ENCODE data around the gene CACNA1I.

CACNA1I gene

DNA sequence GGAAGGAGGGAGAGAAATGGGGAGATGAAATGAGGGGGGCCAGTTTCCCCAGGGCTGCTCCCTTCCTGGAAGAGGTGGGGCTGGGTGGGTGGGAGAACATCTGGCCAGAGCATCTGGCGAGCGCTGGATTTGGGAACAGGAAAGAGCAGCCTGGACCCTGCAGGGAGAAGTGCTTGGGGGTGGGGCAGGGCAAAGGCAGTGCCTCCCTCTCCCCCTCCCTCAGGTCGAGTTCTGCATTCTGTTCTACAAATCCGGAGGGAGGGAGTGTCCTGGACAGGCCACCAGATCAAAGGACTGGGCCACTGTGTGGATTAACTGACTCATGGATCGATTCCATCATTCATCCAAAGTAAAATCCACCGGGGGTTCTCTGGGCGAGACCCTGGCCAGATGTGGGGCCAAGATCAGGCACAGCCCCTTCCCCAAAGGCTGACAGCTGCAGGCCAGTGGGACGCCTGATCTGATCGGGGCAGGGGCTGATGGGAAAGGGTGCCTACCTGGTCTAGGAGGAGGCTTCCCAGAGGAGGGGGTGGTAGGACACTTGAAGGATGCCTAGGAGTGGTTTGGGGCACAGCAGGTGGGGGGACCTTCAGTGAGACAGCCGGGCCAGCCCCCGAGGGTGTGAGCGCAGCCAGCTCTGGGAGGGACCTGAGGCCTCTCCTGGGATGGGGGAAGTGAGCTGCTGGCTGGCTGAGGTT lies 57.5 kb downstream of the CACNA1I start:
- no peak for DNase-seq

DNA sequence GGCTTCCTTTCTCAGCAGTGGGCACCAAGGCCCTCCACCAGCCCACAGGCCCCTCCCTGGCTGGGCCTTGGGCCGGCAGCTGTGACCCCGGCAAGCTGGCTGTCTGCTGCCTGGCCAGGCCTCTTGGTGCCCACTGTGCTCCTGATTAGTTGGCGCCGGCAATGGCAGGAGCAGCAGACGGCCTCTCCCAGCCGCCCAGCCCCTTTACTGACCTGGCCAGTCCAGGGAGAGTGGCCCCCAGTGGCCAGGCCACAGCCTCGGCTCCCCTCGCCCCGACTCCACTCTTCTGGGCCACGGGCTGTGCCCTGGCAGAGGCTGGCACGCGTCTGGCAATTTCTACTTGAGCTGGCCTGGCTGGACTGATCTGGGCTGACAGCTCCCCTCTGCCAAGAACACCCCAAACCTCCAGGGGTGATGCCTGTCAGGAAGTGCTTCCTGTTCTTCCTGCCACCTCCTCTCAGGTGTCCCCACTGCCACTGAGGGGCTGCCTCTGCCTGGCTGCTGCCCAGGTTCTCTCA lies 58.1 kb downstream of the CACNA1I start:
- no peak for DNase-seq

DNA sequence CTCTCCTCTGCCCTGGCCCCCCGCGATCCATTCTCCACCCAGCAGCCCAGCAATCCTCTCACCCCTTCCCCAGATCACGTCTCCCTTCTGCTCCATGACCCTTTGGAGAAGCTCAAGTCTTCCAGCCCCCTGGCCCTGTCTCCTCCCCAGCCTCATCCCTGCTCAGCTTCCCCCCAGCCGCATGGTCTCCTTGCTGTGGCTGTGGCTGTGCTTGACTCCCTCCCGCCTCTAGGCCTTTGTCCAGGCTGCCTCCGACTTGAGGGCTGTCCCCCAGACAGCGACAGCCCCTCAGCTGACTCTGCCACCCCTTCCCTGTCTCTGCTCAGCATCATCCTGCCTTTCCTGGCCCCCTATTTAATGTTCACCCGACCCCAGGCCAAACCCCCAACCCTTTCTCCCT lies 59.3 kb downstream of the CACNA1I start:
- DNase-seq, result no peak

DNA sequence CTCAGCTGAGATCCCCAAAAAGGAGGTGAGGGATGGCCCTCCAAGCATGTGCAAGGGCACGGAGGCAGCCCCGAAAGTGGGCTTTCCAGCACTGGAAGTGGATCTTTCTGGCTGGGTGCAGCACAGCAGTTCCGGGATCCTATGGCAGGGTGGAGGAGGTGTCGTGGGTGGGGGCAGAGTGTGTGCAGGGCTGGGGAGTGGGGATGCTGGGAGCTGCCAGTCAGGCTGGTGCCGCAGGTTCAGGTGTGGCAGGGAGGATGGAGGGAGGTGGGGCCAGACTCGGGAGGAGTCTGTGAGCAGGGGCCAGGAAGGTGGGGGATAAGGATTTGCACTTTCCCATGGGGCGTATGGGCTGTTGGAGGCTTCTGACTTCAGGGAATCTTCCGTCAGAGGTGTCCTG lies 60.2 kb downstream of the CACNA1I start:
- DNase-seq, result no peak

DNA sequence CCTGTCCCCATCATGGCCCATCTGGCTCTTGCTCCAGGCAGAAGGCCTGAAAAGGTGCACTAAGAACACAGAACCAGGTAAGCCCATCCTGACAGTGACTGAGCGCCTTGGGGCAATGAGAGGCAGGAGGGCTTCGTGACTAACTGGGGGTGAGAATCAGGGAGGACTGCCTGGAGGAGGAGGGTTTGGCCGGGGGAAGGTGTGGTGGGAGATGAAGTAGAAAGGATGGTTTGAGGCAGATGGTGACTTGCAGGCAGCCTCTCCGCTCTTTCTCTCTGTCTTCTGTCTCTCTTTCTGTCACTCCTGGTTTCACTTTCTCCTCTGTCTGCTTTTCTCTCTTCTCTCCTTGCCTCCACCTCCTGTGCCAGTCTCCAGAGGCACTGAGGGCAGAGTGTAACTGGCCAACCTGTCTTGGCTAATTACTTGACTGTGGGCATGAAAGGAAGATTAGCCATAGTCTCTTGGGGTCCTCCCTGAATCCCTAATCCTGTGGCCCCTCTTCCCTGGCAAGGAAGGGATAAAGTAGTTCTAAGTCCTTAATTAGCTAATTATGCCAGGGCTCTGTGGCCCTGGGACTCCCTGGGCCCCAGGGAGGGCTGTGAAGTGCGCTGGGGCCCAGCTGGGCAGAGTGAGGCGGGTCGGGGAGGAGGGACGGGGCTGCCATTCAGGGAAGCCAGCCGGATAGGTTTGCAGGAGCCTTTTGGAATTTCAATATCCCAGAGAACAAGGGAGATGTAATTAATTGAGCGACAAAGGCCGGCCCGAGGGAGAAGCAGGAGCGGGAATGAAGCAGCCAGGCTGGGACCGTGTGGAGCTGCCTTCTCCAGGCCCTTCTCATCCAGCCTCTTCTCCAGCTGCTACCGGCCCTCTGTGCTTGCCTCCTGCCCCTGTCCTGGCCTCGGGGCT lies 61.1 kb downstream of the CACNA1I start:
- DNase-seq, result no peak

DNA sequence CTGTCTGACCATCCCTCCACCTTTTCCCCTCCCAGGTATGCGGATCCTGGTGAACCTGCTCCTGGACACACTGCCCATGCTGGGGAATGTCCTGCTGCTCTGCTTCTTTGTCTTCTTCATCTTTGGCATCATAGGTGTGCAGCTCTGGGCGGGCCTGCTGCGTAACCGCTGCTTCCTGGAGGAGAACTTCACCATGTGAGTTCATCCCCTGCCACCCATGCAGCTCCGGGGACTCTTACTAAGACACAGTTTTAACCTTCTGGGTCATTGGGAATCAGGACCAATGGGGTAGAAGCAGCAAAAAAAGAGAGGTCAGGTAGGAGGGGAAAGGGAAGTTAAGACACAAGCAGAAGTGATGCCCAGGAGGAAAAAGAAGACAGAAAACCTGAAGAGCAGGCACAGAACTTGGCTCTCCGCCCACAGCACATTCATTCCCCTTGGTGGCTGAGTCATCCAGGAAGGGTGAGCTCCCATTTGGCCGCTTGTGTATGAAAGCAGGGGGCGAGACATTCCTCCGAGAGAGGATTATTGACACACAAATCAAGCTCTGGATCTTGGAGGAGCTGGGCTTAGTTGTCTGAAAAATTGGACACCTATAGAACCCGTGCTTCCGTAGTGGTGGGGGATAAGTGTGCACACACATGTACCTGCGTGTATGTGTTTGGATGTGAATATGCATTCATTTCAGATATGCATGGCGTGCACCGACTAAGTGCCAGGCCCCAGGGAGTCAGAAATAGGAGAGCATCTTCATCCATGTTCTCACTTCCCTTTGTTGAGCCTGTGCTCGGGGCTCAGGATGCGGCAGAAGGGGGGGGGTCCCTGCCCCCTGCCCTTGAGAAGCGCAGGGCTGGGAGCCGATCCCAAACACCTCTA lies 64.2 kb downstream of the CACNA1I start:
- no peak for DNase-seq

DNA sequence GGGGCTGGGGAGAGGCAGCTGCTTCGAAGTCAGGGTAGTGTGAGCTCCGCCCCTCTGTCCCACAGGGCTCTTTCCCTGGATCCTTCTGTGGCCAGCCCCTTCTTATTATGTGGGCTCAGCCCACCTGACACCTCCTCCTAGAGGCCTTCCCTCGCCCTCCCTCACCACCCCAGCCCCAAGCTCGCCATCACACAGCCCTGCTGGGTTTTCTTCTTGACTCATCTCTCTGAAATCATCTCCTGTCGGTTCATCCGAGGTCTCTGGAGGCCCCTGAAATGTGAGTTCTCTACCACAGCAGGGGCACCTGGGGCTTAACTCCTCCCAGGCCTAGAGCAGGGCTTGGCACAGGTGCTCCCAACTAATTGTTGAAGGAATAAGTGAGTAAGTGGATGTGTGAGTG lies 65.2 kb downstream of the CACNA1I start:
- no peak for DNase-seq

DNA sequence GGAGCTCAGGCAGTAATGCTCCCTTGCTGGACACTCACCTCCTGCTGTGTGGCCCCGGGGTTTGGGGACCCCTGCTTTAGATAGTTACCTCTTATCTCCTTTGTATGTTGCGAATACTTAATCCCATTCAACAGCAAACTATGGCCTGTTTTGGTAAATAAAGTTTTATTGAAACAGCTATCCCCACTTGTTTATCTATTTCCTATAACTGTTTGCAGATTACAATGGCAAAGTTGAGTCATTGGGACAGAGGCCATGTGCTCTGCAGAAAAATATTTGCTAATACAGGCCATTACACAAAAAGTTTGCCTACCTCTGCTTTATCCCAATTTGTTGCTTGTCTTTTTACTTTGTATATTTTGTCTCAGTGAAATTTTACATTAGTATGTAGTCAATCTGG lies 68.4 kb downstream of the CACNA1I start:
- DNase-seq, result no peak

DNA sequence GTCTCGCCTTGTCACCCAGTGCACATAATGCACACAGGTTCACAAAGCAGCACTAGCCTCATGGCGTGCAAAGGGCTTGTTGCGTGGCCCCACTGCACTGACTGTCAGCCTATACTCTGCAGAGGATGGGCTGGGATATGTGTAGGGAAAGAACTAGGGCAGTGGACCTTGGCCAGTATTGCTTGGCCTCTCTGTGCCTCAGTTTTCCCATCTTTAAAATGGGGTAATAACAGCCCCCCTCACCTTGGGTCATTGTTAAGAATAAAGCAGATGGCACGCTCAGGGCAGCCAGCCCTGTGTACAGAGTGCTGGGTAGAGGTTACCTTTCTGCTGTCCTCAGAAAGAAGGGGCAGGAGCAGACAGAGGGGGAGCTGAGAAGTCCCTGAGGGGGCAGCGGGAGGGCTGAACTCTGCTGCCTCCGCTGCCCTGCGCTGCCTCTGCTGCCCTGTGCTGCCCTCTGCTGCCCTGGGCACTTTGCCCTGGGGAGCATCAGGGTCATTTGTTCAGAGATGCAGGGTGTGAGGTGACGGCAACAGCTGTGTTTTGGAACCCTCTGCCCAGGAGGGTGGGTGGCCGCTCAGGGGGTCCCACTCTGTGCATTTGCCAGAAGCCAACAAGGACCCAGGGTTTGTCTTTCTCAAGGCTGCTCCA lies 71.2 kb downstream of the CACNA1I start:
- no peak for DNase-seq

DNA sequence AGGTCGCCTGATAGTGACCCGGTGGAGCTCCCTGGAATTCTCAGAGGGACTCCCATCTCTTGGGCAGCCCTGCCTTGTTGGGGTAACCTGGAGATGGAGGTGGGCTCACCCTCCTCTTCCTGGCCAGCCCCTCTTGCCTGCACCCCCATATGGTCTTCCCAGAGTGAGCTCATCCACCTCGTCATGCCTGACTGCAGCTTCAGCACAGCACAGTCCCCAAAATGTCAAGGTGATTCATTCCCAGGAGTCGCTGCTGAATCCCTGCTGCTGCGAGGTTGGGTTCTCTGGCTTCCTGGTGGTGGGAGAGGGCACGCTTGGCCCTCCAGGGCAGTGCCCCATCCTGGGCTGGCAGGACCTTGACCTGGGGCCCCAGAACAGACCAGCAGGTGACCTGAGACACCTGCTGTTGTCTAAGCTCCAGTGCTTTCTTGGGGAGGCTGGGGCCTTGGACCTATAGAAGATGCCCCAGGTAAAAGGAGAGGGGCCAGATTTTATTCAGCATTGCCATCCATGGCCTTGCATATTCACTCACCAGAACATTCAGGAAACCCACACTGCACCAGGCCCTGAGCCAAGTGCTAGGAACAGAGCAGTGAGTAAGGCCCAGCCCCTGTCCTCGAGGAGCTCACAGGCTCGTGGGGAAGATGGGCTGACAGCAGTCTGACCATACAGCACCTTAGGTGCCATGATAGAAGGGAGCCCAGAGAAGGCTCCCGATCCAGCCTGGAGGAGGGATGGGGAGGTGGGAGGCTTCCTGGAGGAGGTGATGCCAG lies 72.9 kb downstream of the CACNA1I start:
- no peak for DNase-seq

DNA sequence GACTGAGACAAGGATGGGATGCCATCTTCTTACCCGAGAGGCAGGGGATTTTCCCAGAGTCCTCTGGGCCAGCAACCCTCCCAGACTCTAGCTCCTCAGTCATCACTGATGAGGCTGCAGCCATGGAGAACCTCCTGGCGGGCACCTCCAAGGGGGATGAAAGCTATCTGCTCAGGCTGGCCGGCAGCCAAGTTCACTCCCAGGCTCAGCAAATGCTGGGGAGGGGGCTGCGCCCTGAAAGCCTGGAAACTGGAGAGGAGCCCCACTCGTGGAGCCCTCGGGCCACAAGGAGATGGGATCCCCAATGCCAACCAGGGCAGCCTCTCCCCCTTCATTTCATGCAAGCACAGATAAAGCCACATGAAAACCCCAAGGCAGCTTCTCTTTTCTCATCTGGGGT lies 75.0 kb downstream of the CACNA1I start:
- DNase-seq, result no peak

DNA sequence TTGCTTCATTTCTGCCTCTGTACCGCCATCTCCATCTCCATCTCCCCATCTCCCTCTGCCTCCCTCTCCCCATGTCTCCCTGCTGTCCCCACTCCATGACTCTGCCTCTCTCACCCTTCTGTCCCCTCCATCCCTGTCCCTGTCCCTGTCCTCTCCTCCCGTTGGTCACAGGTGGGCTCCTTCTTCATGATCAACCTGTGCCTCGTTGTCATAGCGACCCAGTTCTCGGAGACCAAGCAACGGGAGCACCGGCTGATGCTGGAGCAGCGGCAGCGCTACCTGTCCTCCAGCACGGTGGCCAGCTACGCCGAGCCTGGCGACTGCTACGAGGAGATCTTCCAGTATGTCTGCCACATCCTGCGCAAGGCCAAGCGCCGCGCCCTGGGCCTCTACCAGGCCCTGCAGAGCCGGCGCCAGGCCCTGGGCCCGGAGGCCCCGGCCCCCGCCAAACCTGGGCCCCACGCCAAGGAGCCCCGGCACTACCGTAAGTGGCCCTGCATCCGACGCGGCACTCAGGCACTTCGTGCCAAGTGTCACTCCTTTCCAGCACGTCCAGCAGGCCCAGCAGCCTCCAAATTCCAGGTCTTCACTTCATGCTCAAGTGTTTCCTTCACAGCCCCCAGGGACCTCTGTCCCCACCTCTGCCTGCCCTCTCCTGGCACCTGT lies 76.0 kb downstream of the CACNA1I start:
- no peak for DNase-seq

DNA sequence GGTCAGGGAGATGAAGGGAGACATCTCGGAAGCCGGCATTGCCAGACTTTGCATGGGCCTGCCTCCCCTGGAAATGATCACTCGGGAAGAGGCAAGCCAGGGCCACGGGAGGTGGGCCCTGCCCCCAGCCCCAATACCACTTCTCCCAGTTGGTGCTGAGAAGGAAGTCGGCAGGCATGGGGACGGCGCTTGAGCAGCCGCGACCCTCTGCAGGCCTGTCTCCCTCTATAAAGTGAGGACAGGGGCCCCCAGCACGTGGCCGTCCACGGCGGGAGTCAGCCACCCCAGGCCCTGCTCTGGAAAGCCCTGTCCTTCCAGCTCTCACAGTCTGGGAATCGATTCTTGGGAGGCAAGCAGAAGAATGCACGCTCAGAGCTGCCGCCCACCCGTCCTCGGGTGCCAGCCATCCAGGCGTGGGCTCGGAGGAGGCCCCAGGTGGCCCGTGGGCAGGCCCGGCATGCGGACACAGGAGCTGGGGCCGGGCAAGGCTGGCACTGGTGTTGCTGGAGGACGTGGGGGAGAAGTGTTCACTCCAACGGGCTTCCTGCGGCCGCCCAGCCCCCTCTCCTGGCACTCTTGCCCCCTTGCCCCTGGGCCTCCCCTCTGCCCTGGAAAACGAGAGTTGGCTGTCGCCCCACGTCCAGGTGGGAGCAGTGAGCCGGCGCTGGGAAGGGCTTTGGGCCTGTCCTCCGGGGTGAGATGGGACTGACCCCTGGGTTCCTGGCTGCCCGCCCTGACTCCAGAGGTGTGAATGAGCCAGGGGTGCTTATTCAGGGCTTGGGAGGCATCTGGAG lies 77.5 kb downstream of the CACNA1I start:
- DNase-seq, result no peak

DNA sequence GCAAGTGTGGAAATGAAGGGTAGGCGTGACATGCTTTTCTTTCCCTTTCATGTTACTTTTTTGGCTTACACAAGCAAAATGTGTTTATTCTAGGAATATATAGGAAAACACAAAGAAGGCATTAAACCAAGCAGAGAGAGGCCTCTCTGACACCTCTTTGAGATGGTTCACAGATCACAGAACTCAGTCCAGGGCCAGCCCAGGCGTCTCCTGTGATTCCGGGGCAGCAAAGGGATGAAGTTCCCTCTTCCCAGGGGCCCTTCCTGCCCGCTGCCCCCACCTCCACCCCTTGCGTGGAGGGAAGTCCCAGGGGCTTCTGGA lies 78.0 kb downstream of the CACNA1I start:
- DNase-seq, result no peak

DNA sequence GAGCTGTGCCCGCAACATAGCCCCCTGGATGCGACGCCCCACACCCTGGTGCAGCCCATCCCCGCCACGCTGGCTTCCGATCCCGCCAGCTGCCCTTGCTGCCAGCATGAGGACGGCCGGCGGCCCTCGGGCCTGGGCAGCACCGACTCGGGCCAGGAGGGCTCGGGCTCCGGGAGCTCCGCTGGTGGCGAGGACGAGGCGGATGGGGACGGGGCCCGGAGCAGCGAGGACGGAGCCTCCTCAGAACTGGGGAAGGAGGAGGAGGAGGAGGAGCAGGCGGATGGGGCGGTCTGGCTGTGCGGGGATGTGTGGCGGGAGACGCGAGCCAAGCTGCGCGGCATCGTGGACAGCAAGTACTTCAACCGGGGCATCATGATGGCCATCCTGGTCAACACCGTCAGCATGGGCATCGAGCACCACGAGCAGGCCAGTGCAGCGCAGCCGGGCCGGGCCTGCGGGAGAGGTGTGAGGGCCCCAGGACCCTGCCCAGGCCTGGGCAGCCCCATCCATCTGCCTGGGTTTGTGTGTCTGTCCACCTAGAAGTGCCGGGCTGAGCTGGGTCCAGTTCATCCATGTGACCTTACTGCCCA lies 79.0 kb downstream of the CACNA1I start:
- DNase-seq, result no peak

DNA sequence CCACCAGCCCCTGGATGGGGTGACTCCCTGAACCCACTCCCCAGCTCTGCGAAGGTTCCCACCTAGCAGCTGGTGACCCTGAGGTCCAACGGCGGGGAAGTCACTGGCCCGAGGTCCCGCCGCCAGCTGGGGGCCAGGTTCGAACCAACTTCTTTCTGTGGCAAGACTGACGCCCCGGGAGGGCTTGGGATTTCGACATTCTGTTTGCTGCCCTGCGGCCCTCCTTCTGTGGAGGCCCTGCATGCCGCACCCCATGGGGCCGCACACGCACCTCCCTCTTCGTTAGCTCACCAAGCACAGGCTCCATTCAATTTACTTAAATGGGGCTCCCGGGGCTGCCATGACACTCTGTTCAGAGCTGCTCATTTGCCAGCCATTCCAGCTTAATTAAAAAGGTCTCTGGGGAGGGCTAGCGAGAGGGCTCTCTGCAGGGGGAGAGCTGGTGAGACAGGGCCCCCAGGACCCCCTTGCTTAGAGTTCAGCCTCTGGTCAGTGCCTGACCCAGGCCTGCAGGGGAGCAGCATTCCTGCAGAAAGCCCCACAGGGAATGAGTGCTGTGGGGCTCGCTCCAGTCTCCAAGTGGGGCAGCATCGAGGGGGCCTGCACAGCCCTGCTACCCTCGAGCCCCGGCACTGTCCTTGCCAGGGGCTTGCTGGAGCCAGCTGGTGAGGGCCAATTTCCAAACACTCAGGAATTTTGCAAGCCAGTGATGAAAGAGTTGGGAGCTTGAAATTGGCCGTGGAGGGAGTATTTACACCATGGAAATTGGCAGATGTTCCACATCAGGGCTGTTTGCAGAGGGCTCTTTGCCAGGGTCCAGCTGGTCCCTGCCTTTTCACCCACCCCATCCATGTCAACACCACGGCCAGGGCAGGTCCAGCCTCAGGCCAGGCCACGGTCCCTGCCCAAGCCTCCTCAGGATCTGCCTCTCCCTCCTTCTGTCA lies 80.8 kb downstream of the CACNA1I start:
- DNase-seq, result no peak

DNA sequence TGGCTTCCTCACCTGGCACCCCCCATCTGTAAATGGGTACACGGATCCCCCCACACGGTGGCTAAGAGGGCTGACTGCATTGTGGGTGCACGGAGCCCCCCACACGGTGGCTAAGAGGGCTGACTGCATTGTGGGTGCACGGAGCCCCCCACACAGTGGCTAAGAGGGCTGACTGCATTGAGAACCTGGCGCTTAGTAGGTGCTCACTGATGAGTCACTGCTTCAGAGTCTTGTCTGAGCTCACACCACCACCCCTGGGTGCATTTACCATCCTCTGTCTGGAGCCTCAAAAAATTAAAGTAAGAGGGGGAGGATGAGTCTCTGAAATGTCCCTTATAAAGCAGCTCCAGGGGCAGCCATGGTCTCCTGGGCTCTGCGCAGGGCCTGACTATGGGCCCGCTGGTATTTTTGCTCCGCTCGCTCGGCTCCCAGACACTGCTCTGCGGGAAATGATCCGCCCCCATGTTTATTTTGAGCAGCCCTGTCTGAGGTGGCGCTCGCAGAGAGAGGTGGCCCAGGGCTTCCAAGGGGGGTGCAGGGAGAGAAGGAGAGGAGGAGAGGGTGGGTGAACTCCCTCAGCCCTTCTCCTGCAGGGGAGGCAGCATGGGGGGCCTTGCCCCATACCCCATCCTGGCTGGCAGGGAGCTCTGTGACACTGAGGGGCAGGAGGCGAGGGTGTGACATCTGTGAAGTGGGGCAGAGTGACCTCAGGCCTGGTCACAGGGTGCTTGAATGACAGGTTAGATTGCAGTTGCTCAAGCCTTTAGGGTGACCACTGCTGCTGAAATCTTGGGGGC lies 82.6 kb downstream of the CACNA1I start:
- no peak for DNase-seq

DNA sequence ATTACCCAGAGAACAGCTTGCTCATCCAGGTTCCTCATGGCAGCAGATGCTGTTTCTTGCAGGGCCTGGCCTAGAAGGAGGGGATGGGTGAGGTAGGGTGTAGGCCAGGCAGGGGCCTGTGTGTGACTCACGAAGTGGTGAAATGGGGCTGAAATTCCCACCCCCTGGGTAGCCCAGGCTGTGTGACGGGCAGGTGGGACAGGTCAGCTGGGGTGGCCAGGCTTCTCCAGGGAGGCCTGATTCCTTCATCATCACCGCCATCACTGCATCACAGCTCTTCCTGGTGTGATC lies 83.2 kb downstream of the CACNA1I start:
- no peak for DNase-seq

Measured in NCI-H2171 (cell line).